HepG2 (cell line): ENCODE data around the gene ABCG4. TPM values are rescaled to one million over a fixed set of nuclear protein-coding genes. Genes with fewer than 3 reads are reported as not detected.

Source experiments
- ATAC-seq: fragments of 200-7000 bp; cut with Tn5 transposase; 3 replicates; pipeline ENCODE4 v1.9.1; 2020; ENCODE audit warnings: mild to moderate bottlenecking, moderate library complexity
- BruUV-seq: library from RNA; stranded (reverse); fragments of 400-500 nt; replicated peaks from 2 replicates; lab custom pipeline; 2021; lab: Mats Ljungman, UMichigan
- CTCF ChIA-PET: fragments of 300-600 bp; formaldehyde crosslinking; extraction: SDS; loops from one replicate; lab custom pipeline; 2021; ENCODE audit warnings: low total read pairs, inconsistent platforms, low intra/inter-chr PET ratio; lab: Yijun Ruan, JAX
- POLR2A ChIA-PET: fragments of 350-600 bp; sonication (Branson Sonifier 250); formaldehyde crosslinking; loops from one replicate; lab custom pipeline; 2020; ENCODE audit warnings: antibody characterized with exemption, inconsistent platforms; lab: Yijun Ruan, JAX
- DNase-seq: peaks from one replicate; pipeline ENCODE4 v3.0.0-alpha.2; 2015; ENCODE audit warnings: low spot score
- FAIRE-seq: peaks from 3 replicates; lab custom pipeline; 2011; peaks lifted over from hg19 to GRCh38; lab: Jason Lieb, UNC
- H2AFZ ChIP-seq: one replicate; pipeline ENCODE4 v1.6.1; 2011; ENCODE audit warnings: low read length, inconsistent platforms
- H3K27ac ChIP-seq: fragments of 300-600 bp; 3 replicates; pipeline ENCODE4 v1.8.0; 2011; ENCODE audit warnings: mixed run types, mild to moderate bottlenecking, mixed read lengths, low read length, inconsistent platforms; ENCODE audit not compliant: insufficient read depth; ENCODE audit errors: extremely low read length
- H3K27me3 ChIP-seq, 2 experiments: fragments of 200-600 bp in 1 of 2; 2 replicates in 1 of 2; 3 replicates in 1 of 2; pipeline versions ENCODE4 v1.6.0 to v1.8.0; 2011; ENCODE audit warnings: low read length in 2 of 2, mild to moderate bottlenecking in 2 of 2, moderate library complexity in 2 of 2, inconsistent platforms in 1 of 2; ENCODE audit not compliant: insufficient read depth in 2 of 2, control insufficient read depth in 1 of 2
- H3K36me3 ChIP-seq, 2 experiments: fragments of 200-600 bp in 1 of 2; replicated peaks in 1 of 2; 2 replicates in 1 of 2; 3 replicates in 1 of 2; pipeline versions ENCODE4 v1.5.1 to v1.8.0; 2011; ENCODE audit warnings: low read length in 2 of 2, inconsistent platforms in 1 of 2; ENCODE audit not compliant: insufficient read depth in 2 of 2, control insufficient read depth in 1 of 2
- H3K4me1 ChIP-seq: 2 replicates; pipeline ENCODE4 v1.5.1; 2012; ENCODE audit warnings: low read length, inconsistent platforms; ENCODE audit not compliant: insufficient read depth
- H3K4me2 ChIP-seq: 2 replicates; pipeline ENCODE4 v1.6.0; 2011; ENCODE audit warnings: low read depth, low read length, inconsistent platforms
- H3K4me3 ChIP-seq, 3 experiments: fragments of 200-600 bp in 1 of 3; sonication (generic), shearing (Covaris generic) in 1 of 3; replicated peaks in 1 of 3; 2 replicates each; pipeline ENCODE4 v1.5.1; 2011 to 2016; ENCODE audit warnings: low read length in 3 of 3, inconsistent platforms in 2 of 3, low read depth in 2 of 3, mild to moderate bottlenecking in 2 of 3, control low read depth in 1 of 3, mixed read lengths in 1 of 3; ENCODE audit not compliant: insufficient read depth in 1 of 3
- H3K79me2 ChIP-seq: one replicate; pipeline ENCODE4 v1.6.1; 2011; ENCODE audit warnings: low read length, inconsistent platforms; ENCODE audit not compliant: insufficient read depth
- H3K9ac ChIP-seq: 2 replicates; pipeline ENCODE4 v1.6.0; 2011; ENCODE audit warnings: mild to moderate bottlenecking, low read depth, low read length, inconsistent platforms; ENCODE audit not compliant: insufficient read depth
- H3K9me3 ChIP-seq: 2 replicates; pipeline ENCODE4 v1.5.1; 2012; ENCODE audit warnings: mild to moderate bottlenecking, low read length
- H4K20me1 ChIP-seq: 2 replicates; pipeline ENCODE4 v1.6.0; 2011; ENCODE audit warnings: inconsistent platforms, mild to moderate bottlenecking, low read length, moderate library complexity; ENCODE audit not compliant: insufficient read depth
- GATA4 ChIP-seq: sonication (generic); IDR thresholded peaks from 2 replicates; pipeline ENCODE4 v1.6.1; 2016; ENCODE audit warnings: antibody characterized with exemption, low read depth, borderline replicate concordance
- GLI4 ChIP-seq: sonication (generic); formaldehyde crosslinking; IDR thresholded peaks from 2 replicates; pipeline ENCODE4 v1.5.1; 2020; ENCODE audit warnings: missing genetic modification reagents, mild to moderate bottlenecking, moderate library complexity, borderline replicate concordance
- HIC2 ChIP-seq: sonication (generic); formaldehyde crosslinking; IDR thresholded peaks from 2 replicates; pipeline ENCODE4 v1.9.0; 2022; ENCODE audit warnings: low read depth, missing genetic modification reagents
- RARA ChIP-seq: IDR thresholded peaks from 2 replicates; pipeline ENCODE4 v1.6.1; 2016; ENCODE audit warnings: missing genetic modification reagents, missing compliant biosample characterization
- WIZ ChIP-seq: sonication (generic); formaldehyde crosslinking; IDR thresholded peaks from 2 replicates; pipeline ENCODE4 v1.5.1; 2020; ENCODE audit warnings: mild to moderate bottlenecking, missing genetic modification reagents
- YEATS4 ChIP-seq: sonication (generic); formaldehyde crosslinking; IDR thresholded peaks from 2 replicates; pipeline ENCODE4 v1.4.0; 2020; ENCODE audit warnings: missing genetic modification reagents, borderline replicate concordance
- ZNF780A ChIP-seq: sonication (generic); formaldehyde crosslinking; IDR thresholded peaks from 2 replicates; pipeline ENCODE4 v1.8.0; 2022; ENCODE audit warnings: mild to moderate bottlenecking, missing genetic modification reagents, moderate library complexity
- WGBS: methylation state at CpG from one replicate; pipeline ENCODE4 v1.1.6; 2017; ENCODE audit warnings: low lambda C conversion rate; 5-methylcytosine and 5-hydroxymethylcytosine counted together
- in situ Hi-C: cut with HindIII; loops from 2 replicates; pipeline ENCODE4 v1.10.0; 2017; ENCODE audit warnings: low pct_unique_long_range_greater_than_20kb; ENCODE audit not compliant: extremely low pct_ligation_motif_present
- intact Hi-C: fragments of 100-400 bp; cut with micrococcal nuclease; formaldehyde crosslinking; loops from one replicate; pipeline ENCODE4 v1.10.0; 2022; ENCODE audit not compliant: unreplicated experiment
- polyA plus RNA-seq, 8 experiments: library from polyadenylated mRNA; depleted of rRNA in 3 of 8; stranded (reverse) in 7 of 8; unstranded in 1 of 8; fragments of >200 nt; fragmentation: Illumina TruSeq in 4 of 8; extraction: Trizol in 4 of 8; gene quantifications; 2 replicates each; pipeline versions ENCODE4 v1.2.1 to v1.2.3, GENCODE V29; 2011 to 2016; ENCODE audit warnings: low read depth in 4 of 8, missing spikeins in 1 of 8, mixed read lengths in 1 of 8; ENCODE audit not compliant: insufficient read depth in 1 of 8
- total RNA-seq, 5 experiments: library from RNA; depleted of rRNA; stranded (reverse); fragments of >200 nt; fragmentation: Illumina TruSeq; extraction: Trizol; gene quantifications; 2 replicates each; pipeline ENCODE4 v1.2.3, GENCODE V29; 2016; ENCODE audit warnings: low read depth in 1 of 5

ABCG4 gene
- total and polyA plus RNA-seq, 2 of the 13 experiments (the other 11 are each of a cell fraction or from before 2014, with no cell fraction given), result not detected

- peak overlapping the region; percentile 74 for H3K9ac ChIP-seq
- H3K27ac ChIP-seq, result peak overlapping the region; percentile 55
- no peaks in the 10 kb centered on the region; a peak in 1 of 5 replicates for H3K27me3 ChIP-seq
- H2AFZ ChIP-seq, result peak overlapping the region; percentile 61
- peak; percentile 11; the same call in 2 of the 3 replicates for ATAC-seq
- peaks cover 4 to 6% of the 10 kb centered on the region in 2 experiments; a peak in 3 of 5 replicates for H3K36me3 ChIP-seq
- in situ Hi-C loops, result no loop called here
- POLR2A ChIA-PET, result interaction anchor here (1.2 to 3.3 kb wide), 10 partner anchors 11 to 102 kb away, joined by 3 to 75 read pairs (median 12); partner anchors contain the start of genes C2CD2L, DPAGT1, HMBS and NHERF4
- intact Hi-C loops, result loop anchor here (2.0 kb wide), 1 partner anchor 20 kb away; the partner anchor contains the start of gene DPAGT1
- no peak for FAIRE-seq
- no peaks in the 10 kb centered on the region for H4K20me1 ChIP-seq
- H3K4me1 ChIP-seq, result peaks cover 30% of the 10 kb centered on the region
- WGBS, result 14% methylated on average over 5 of the region's 5 CpGs
- BruUV-seq, result TSS peak; percentile 95
- peak overlapping the region; percentile 83 for H3K4me2 ChIP-seq
- no peak for DNase-seq
- H3K9me3 ChIP-seq, result no peaks in the 10 kb centered on the region
- H3K4me3 ChIP-seq, result peak overlapping the region; percentile 29 to 69 (median 38)
- peaks cover 17% of the 10 kb centered on the region for H3K79me2 ChIP-seq
- TF ChIP-seq YEATS4 (CRISPR knock-in tag), result no peak
- TF ChIP-seq RARA (CRISPR knock-in tag), result no peak
- no peak for TF ChIP-seq ZNF780A
- TF ChIP-seq WIZ (CRISPR knock-in tag), result no peak
- TF ChIP-seq HIC2 (CRISPR knock-in tag), result 0 out of 2 replicates have a peak, but pooled peaks have one; percentile 12
- 0 out of 2 replicates have a peak, but pooled peaks have one; percentile 23 for TF ChIP-seq GLI4 (CRISPR knock-in tag)
- TF ChIP-seq GATA4, result 0 out of 2 replicates have a peak, but pooled peaks have one; percentile 6
- TF ChIP-seq, all 625 proteins: peak for 3
- CTCF ChIA-PET, result no interaction called here
Observed at GRCh38 chr11:119120639-119121007, 28.2 kb upstream of the ABCG4 start.
